GM23248 (cell line): ENCODE measurements around the gene GLIS2. TPM values are rescaled to one million over a fixed set of nuclear protein-coding genes. Genes with fewer than 3 reads are reported as not detected.

Source experiments
- DNase-seq: peaks from one replicate; pipeline ENCODE4 v3.0.0-alpha.2; 2015
- H2AFZ ChIP-seq: fragments of 200-600 bp; sonication (generic); 2 replicates; pipeline ENCODE4 v1.6.1; 2016; ENCODE audit warnings: antibody characterized with exemption
- H3F3A ChIP-seq: fragments of 200-600 bp; sonication (generic); 2 replicates; pipeline ENCODE4 v1.6.1; 2016; ENCODE audit warnings: mild to moderate bottlenecking, antibody characterized with exemption, mixed run types; ENCODE audit not compliant: insufficient read depth
- H3K27ac ChIP-seq: fragments of 200-600 bp; sonication (generic); 2 replicates; pipeline ENCODE4 v1.5.1; 2016; ENCODE audit warnings: mild to moderate bottlenecking
- H3K27me3 ChIP-seq: fragments of 200-600 bp; sonication (generic); replicated peaks from 2 replicates; pipeline ENCODE4 v1.6.1; 2016; ENCODE audit warnings: mild to moderate bottlenecking; ENCODE audit not compliant: insufficient read depth
- H3K36me3 ChIP-seq: fragments of 200-600 bp; sonication (generic); 2 replicates; pipeline ENCODE4 v1.6.1; 2016; ENCODE audit warnings: low read depth, mild to moderate bottlenecking
- H3K4me1 ChIP-seq: fragments of 200-600 bp; sonication (generic); 2 replicates; pipeline ENCODE4 v1.6.1; 2016; ENCODE audit warnings: mild to moderate bottlenecking; ENCODE audit not compliant: insufficient read depth
- H3K4me2 ChIP-seq: fragments of 200-600 bp; sonication (generic); one replicate; pipeline ENCODE4 v1.6.1; 2016; ENCODE audit warnings: mild to moderate bottlenecking; ENCODE audit not compliant: unreplicated experiment
- H3K4me3 ChIP-seq: fragments of 200-600 bp; sonication (generic); 2 replicates; pipeline ENCODE4 v1.5.1; 2016; ENCODE audit warnings: mild to moderate bottlenecking
- H3K79me2 ChIP-seq: fragments of 200-600 bp; sonication (generic); 2 replicates; pipeline ENCODE4 v1.6.1; 2016; ENCODE audit warnings: mild to moderate bottlenecking; ENCODE audit not compliant: insufficient read depth
- H3K9ac ChIP-seq: fragments of 200-600 bp; sonication (generic); 2 replicates; pipeline ENCODE4 v1.6.1; 2016; ENCODE audit warnings: mild to moderate bottlenecking
- H3K9me2 ChIP-seq: fragments of 200-600 bp; sonication (generic); 2 replicates; pipeline ENCODE4 v1.6.1; 2016; ENCODE audit warnings: mixed run types, mild to moderate bottlenecking, moderate library complexity; ENCODE audit not compliant: insufficient read depth
- H3K9me3 ChIP-seq: fragments of 200-600 bp; sonication (generic); one replicate; pipeline ENCODE4 v1.6.1; 2017; ENCODE audit warnings: low read depth
- H4K20me1 ChIP-seq: fragments of 200-600 bp; sonication (generic); 2 replicates; pipeline ENCODE4 v1.6.0; 2016; ENCODE audit not compliant: insufficient read depth
- EZH2 ChIP-seq: fragments of 200-600 bp; sonication (generic); IDR thresholded peaks from 2 replicates; pipeline ENCODE4 v1.6.1; 2018; ENCODE audit warnings: antibody characterized with exemption, mild to moderate bottlenecking; ENCODE audit not compliant: insufficient read depth, poor library complexity, severe bottlenecking
- EZH2phosphoT487 ChIP-seq: fragments of 200-600 bp; sonication (generic); IDR thresholded peaks from 2 replicates; pipeline ENCODE4 v1.6.1; 2018; ENCODE audit warnings: antibody characterized with exemption, moderate library complexity, mild to moderate bottlenecking, low read depth; ENCODE audit not compliant: insufficient read depth
- WGBS, 2 experiments: methylation state at CpG; one replicate each; pipeline ENCODE4 v1.1.6; 2015 to 2017; ENCODE audit warnings: low lambda C conversion rate in 2 of 2, low coverage in 1 of 2; ENCODE audit errors: missing lambda C conversion rate in 2 of 2; 5-methylcytosine and 5-hydroxymethylcytosine counted together
- in situ Hi-C: fragments of 300-500 bp; cut with MboI; formaldehyde crosslinking; loops from 2 replicates; pipeline ENCODE4 v1.15.0; 2020
- polyA plus RNA-seq: library from polyadenylated mRNA; unstranded; fragments of >200 nt; fragmentation: Nextera tagmentation; extraction: Ambion mirVana; gene quantifications from 2 replicates; pipeline ENCODE4 v1.2.1, GENCODE V29; 2016
- total RNA-seq: library from RNA; depleted of rRNA; stranded (reverse); fragments of >200 nt; shearing (Covaris generic); gene quantifications from 2 replicates; pipeline ENCODE4 v1.2.3, GENCODE V29; 2014

The GLIS2 gene
- total and polyA plus RNA-seq, 2 experiments from 2014 or later, result 2.9 to 6.8 TPM

GRCh38 chr16:4293822-4294457 lies 21.9 kb upstream of the GLIS2 start:
- Histone ChIP-seq H3K79me2 (no peaks in the 10 kb centered on the region), H4K20me1 (no peaks in the 10 kb centered on the region), H3K4me2 (peak overlapping the region; percentile 44), H3K9me2 (no peaks in the 10 kb centered on the region), H3K4me3 (no peak overlapping the region), H3K36me3 (no peaks in the 10 kb centered on the region), H3K27ac (0 out of 2 replicates have a peak overlapping the region, but pooled peaks have one; percentile 1), H3K27me3 (no peaks in the 10 kb centered on the region), H3K4me1 (peaks cover 31% of the 10 kb centered on the region), H3K9ac (peak overlapping the region; percentile 23; the same call in 1 of the 2 replicates), H3F3A (peaks cover 4% of the 10 kb centered on the region; the same call in 1 of the 2 replicates), H3K9me3 (no peaks in the 10 kb centered on the region), H2AFZ (peak overlapping the region; percentile 51; the same call in 1 of the 2 replicates)
- 14% methylated on average over 19 to 20 of the region's 20 CpGs for WGBS, 2 experiments
- peak; percentile 90 for DNase-seq
- TF ChIP-seq EZH2phosphoT487, result no peak
- no peak for TF ChIP-seq EZH2
- in situ Hi-C loops, result no loop called here

DNA sequence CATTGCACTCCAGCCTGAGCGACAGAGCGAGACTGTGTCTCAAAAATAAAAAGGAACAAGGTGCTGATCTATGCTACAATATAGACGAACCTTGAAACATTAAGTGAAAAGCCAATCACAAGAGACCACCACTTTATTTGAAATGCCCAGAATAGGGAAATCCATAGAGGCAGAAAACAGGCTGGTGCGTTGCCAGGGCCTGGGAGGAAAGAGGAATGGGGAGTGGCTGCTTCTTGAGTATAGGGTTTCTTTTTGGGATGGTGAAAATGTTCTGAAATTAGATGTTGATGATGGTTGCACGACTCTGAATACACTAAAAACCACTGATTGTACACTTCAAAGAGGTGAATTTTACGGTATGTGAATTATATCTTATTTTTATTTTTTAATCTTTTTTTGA lies 20.3 kb upstream of the GLIS2 start:
- Histone ChIP-seq H3K9ac (no peak overlapping the region), H3K4me2 (no peak overlapping the region), H3K4me1 (peaks cover 31% of the 10 kb centered on the region), H4K20me1 (no peaks in the 10 kb centered on the region), H3K9me3 (no peaks in the 10 kb centered on the region), H3K79me2 (no peaks in the 10 kb centered on the region), H2AFZ (no peak overlapping the region), H3K27me3 (no peaks in the 10 kb centered on the region), H3K9me2 (no peaks in the 10 kb centered on the region), H3K36me3 (no peaks in the 10 kb centered on the region), H3K4me3 (no peak overlapping the region), H3F3A (peaks cover 17% of the 10 kb centered on the region), H3K27ac (no peak overlapping the region)
- WGBS, 2 experiments, result 86 to 90% methylated on average over 6 of the region's 6 CpGs
- TF ChIP-seq EZH2, result no peak
- TF ChIP-seq EZH2phosphoT487, result no peak
- no peak for DNase-seq
- in situ Hi-C loops, result no loop called here

DNA sequence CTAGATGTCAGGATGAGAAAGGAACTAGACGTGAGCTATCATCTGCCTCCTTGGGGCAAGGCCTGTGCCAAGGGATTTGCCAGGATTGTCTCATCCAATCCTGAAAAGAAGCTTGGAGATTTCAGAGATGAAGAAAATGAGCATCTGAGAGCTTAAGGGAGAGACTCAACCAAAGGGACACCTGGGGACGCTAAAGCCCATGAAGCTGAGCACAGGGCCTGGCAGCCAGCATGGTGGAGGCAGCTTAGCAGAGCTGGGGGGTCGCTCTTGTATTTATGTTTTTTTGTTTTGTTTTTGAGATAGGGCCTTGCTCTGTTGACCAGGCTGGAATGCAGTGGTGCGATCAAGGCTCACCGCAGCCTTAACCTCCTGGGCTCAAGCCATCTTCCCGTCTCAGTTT lies 18.4 kb upstream of the GLIS2 start:
- TF ChIP-seq EZH2phosphoT487 (no peak), EZH2 (no peak)
- peaks cover 28% of the 10 kb centered on the region for H3K4me1 ChIP-seq
- no peaks in the 10 kb centered on the region for H4K20me1 ChIP-seq
- no peak overlapping the region for H3K9ac ChIP-seq
- no peak overlapping the region for H2AFZ ChIP-seq
- no peaks in the 10 kb centered on the region for H3K79me2 ChIP-seq
- no peak overlapping the region for H3K4me3 ChIP-seq
- H3K9me2 ChIP-seq, result no peaks in the 10 kb centered on the region
- 87 to 93% methylated on average over 6 of the region's 6 CpGs for WGBS, 2 experiments
- H3K9me3 ChIP-seq, result no peaks in the 10 kb centered on the region
- H3K36me3 ChIP-seq, result no peaks in the 10 kb centered on the region
- no peak overlapping the region for H3K27ac ChIP-seq
- in situ Hi-C loops, result no loop called here
- peaks cover 22% of the 10 kb centered on the region for H3F3A ChIP-seq
- no peak for DNase-seq
- H3K27me3 ChIP-seq, result no peaks in the 10 kb centered on the region
- no peak overlapping the region for H3K4me2 ChIP-seq

GRCh38 chr16:4298761-4299522 lies 16.9 kb upstream of the GLIS2 start:
- peak overlapping the region; percentile 60 for H2AFZ ChIP-seq
- no peaks in the 10 kb centered on the region for H4K20me1 ChIP-seq
- H3K9me2 ChIP-seq, result no peaks in the 10 kb centered on the region
- TF ChIP-seq EZH2, result no peak
- TF ChIP-seq EZH2phosphoT487, result no peak
- H3F3A ChIP-seq, result peaks cover 22% of the 10 kb centered on the region
- H3K27me3 ChIP-seq, result no peaks in the 10 kb centered on the region
- peak overlapping the region; percentile 54 for H3K4me3 ChIP-seq
- H3K27ac ChIP-seq, result peak overlapping the region; percentile 86
- no peaks in the 10 kb centered on the region for H3K36me3 ChIP-seq
- 18 to 22% methylated on average over 14 to 15 of the region's 15 CpGs for WGBS, 2 experiments
- peak; percentile 97 for DNase-seq
- H3K4me1 ChIP-seq, result peaks cover 22% of the 10 kb centered on the region
- H3K4me2 ChIP-seq, result peak overlapping the region; percentile 77
- H3K9me3 ChIP-seq, result no peaks in the 10 kb centered on the region
- in situ Hi-C loops, result no loop called here
- H3K79me2 ChIP-seq, result no peaks in the 10 kb centered on the region
- H3K9ac ChIP-seq, result peak overlapping the region; percentile 60
